ENCODE measurements around the gene NAA60. TPM values are rescaled to one million over a fixed set of nuclear protein-coding genes. Genes with fewer than 3 reads are reported as not detected.
"Not testable (repeated sequence)": the region's sequence is repeated elsewhere in the genome, so short reads cannot be mapped to it uniquely, and the experiment has no call there.

Gene NAA60
- polyA plus RNA-seq, 1 donor = 76.2 TPM

- no peak for DNase-seq
These were observed 37.6 kb downstream of the NAA60 start for GRCh38 chr16:3480901-3481695.

GRCh38 chr16:3481696-3482658 lies 38.5 kb downstream of the NAA60 start:
- no peak for DNase-seq

GRCh38 chr16:3482659-3483241 lies 39.3 kb downstream of the NAA60 start:
- DNase-seq = no peak

GRCh38 chr16:3484318-3485096 lies 41.0 kb downstream of the NAA60 start:
- DNase-seq = no peak

- DNase-seq = no peak
These were observed 41.7 kb downstream of the NAA60 start for GRCh38 chr16:3485097-3485745.

GRCh38 chr16:3485821-3486505 lies 42.5 kb downstream of the NAA60 start:
- DNase-seq = no peak

GRCh38 chr16:3486506-3487215 lies 43.2 kb downstream of the NAA60 start:
- no peak for DNase-seq

- DNase-seq = no peak
These were observed 44.3 kb downstream of the NAA60 start for GRCh38 chr16:3487521-3488410.

GRCh38 chr16:3488801-3489200 lies 45.3 kb downstream of the NAA60 start:
- no peak for DNase-seq

GRCh38 chr16:3490911-3491629 lies 47.6 kb downstream of the NAA60 start:
- no peak for DNase-seq

GRCh38 chr16:3492356-3492755 lies 48.9 kb downstream of the NAA60 start:
- no peak for DNase-seq

- no peak for DNase-seq
These were observed 51.0 kb downstream of the NAA60 start for GRCh38 chr16:3494386-3494973.

GRCh38 chr16:3495176-3495575 lies 51.7 kb downstream of the NAA60 start, which contains the start of gene C16orf90:
TSS of gene C16orf90 (minus strand) at chr16:3495489. CDS start at chr16:3495421, 68 bp downstream.
- DNase-seq = no peak

GRCh38 chr16:3496386-3496785 lies 52.9 kb downstream of the NAA60 start:
- no peak for DNase-seq

- DNase-seq = no peak
These were observed 54.3 kb downstream of the NAA60 start for GRCh38 chr16:3497771-3498170.

- DNase-seq = no peak
These were observed 55.5 kb downstream of the NAA60 start for GRCh38 chr16:3498988-3499387.

GRCh38 chr16:3501412-3501761 lies 57.9 kb downstream of the NAA60 start:
- not testable (repeated sequence) for DNase-seq

Data from left kidney (tissue), 2 donors.